Measurements from ENCODE around the gene EHHADH.

Gene EHHADH

DNA sequence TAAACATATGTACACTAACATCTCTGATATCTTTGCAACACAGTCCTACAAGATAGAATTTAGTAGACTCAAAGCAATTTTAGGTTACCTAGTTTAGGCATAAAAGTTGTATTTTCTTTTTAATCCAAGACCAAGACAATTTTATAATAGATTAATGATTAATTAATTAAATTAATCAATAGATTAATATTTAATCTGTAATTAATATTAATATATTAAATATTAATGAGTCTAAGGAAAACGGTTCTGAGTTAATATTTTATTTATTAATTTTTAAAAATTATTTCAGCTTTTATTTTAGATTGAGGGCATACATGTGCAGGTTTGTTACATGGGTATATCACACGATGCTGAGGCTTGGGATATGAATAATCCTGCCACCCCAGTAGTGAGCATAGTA lies 49.0 kb downstream of the EHHADH start:
- H3K4me3 ChIP-seq (ENCODE audit: low read length) = no peak overlapping the region
- H3K23ac ChIP-seq (ENCODE audit: low read length) = no peak overlapping the region
- no peak overlapping the region for H2BK15ac ChIP-seq (replicated peaks; ENCODE audit: low read depth)
- no peaks in the 10 kb centered on the region for H3K36me3 ChIP-seq (ENCODE audit: control insufficient read depth, insufficient read depth, low read length)
- no peak overlapping the region for H2BK120ac ChIP-seq (ENCODE audit: low read depth, low read length)
- no peak overlapping the region for H3K56ac ChIP-seq (ENCODE audit: low read length)
- H3K27ac ChIP-seq (ENCODE audit: low read depth, low read length) = no peak overlapping the region
- 100% methylated on average over 1 of the region's 2 CpGs for WGBS (ENCODE audit: extremely low coverage, insufficient coverage, low lambda C conversion rate)
- no peaks in the 10 kb centered on the region for H3K27me3 ChIP-seq (ENCODE audit: insufficient read depth, low read length, poor library complexity)
- H2BK5ac ChIP-seq (ENCODE audit: low read length) = no peak overlapping the region
- no peak overlapping the region for H3K4ac ChIP-seq (ENCODE audit: low read depth, low read length)
- no peak overlapping the region for H3K4me2 ChIP-seq (ENCODE audit: low read length)
- H3K9ac ChIP-seq (ENCODE audit: low read length) = no peak overlapping the region
- no peaks in the 10 kb centered on the region for H3K79me1 ChIP-seq (ENCODE audit: low read length)
- DNase-seq = no peak
- H3K18ac ChIP-seq (ENCODE audit: low read length) = no peak overlapping the region
- no peaks in the 10 kb centered on the region for H3K4me1 ChIP-seq (ENCODE audit: control insufficient read depth, low read depth, low read length)
- no peaks in the 10 kb centered on the region for H3K79me2 ChIP-seq (ENCODE audit: control insufficient read depth, insufficient read depth, low read length)
- H4K8ac ChIP-seq (ENCODE audit: low read depth, low read length) = no peak overlapping the region
- H4K5ac ChIP-seq (ENCODE audit: low read length) = no peak overlapping the region
- H2AK5ac ChIP-seq (ENCODE audit: low read length) = no peak overlapping the region

DNA sequence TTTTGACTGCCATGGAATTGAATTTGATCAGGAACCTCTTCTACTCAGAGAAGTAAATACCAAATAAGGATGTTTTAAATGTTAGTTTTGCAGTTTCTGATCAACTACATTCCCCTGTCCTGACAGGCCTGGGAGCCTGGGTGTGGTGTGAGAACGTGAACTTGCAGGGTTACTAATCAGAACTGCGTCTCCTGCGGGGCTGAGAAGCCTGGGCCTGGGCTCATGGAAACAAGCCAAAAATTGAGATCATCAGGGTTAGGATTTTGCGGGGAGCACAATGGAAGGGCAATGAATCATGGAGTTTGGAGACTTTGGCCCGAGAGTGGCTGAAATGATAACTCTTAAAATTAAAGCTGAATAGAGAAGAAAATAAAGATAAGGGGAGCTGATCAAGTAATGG lies 53.2 kb downstream of the EHHADH start:
- WGBS (ENCODE audit: extremely low coverage, insufficient coverage, low lambda C conversion rate) = no CpG with 5 or more reads among the region's 5 CpGs

DNA sequence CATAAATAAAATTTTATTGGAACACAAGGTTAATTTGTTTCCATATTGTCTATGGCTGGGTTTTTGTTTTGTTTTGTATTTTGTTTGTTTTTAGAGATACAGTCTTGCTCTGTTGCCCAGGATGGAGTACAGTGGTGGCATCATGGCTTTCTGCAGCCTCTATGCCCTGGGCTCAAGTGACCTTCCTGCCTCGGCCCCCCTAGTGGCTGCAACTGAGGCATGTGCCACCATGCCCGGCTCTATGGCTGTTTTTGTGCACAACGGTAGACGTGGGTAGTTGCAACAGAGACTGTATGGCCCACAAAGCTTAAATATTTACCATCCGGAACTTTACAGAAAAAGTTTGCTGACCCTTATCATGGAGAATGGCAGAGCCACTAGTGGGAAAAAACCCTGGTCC lies 54.2 kb downstream of the EHHADH start:
- Histone ChIP-seq H3K79me1 (ENCODE audit: low read length) (no peaks in the 10 kb centered on the region), H3K18ac (ENCODE audit: low read length) (no peak overlapping the region), H3K79me2 (ENCODE audit: control insufficient read depth, insufficient read depth, low read length) (no peaks in the 10 kb centered on the region), H3K4me1 (ENCODE audit: control insufficient read depth, low read depth, low read length) (no peaks in the 10 kb centered on the region), H3K4ac (ENCODE audit: low read depth, low read length) (no peak overlapping the region), H2AK5ac (ENCODE audit: low read length) (no peak overlapping the region), H3K36me3 (ENCODE audit: control insufficient read depth, insufficient read depth, low read length) (no peaks in the 10 kb centered on the region), H3K9ac (ENCODE audit: low read length) (no peak overlapping the region), H3K4me2 (ENCODE audit: low read length) (no peak overlapping the region), H4K5ac (ENCODE audit: low read length) (no peak overlapping the region), H4K8ac (ENCODE audit: low read depth, low read length) (no peak overlapping the region), H3K27ac (ENCODE audit: low read depth, low read length) (no peak overlapping the region), H3K23ac (ENCODE audit: low read length) (no peak overlapping the region), H3K56ac (ENCODE audit: low read length) (no peak overlapping the region), H3K4me3 (ENCODE audit: low read length) (no peak overlapping the region), H2BK5ac (ENCODE audit: low read length) (no peak overlapping the region), H2BK120ac (ENCODE audit: low read depth, low read length) (no peak overlapping the region), H3K27me3 (ENCODE audit: insufficient read depth, low read length, poor library complexity) (no peaks in the 10 kb centered on the region), H2BK15ac (replicated peaks; ENCODE audit: low read depth) (no peak overlapping the region)
- no CpG with 5 or more reads among the region's 5 CpGs for WGBS (ENCODE audit: extremely low coverage, insufficient coverage, low lambda C conversion rate)
- DNase-seq = peak; percentile 3

More for the DNA sequence above, 53.2 kb downstream of the EHHADH start:
- H3K79me2 ChIP-seq (ENCODE audit: control insufficient read depth, insufficient read depth, low read length) = no peaks in the 10 kb centered on the region
- no peaks in the 10 kb centered on the region for H3K36me3 ChIP-seq (ENCODE audit: control insufficient read depth, insufficient read depth, low read length)
- no peak overlapping the region for H3K18ac ChIP-seq (ENCODE audit: low read length)
- H4K8ac ChIP-seq (ENCODE audit: low read depth, low read length) = no peak overlapping the region
- H3K27me3 ChIP-seq (ENCODE audit: insufficient read depth, low read length, poor library complexity) = no peaks in the 10 kb centered on the region
- no peaks in the 10 kb centered on the region for H3K79me1 ChIP-seq (ENCODE audit: low read length)
- H2BK5ac ChIP-seq (ENCODE audit: low read length) = no peak overlapping the region
- DNase-seq = no peak
- H2BK15ac ChIP-seq (replicated peaks; ENCODE audit: low read depth) = no peak overlapping the region
- H3K4ac ChIP-seq (ENCODE audit: low read depth, low read length) = no peak overlapping the region
- no peak overlapping the region for H3K9ac ChIP-seq (ENCODE audit: low read length)
- no peak overlapping the region for H2BK120ac ChIP-seq (ENCODE audit: low read depth, low read length)
- no peak overlapping the region for H3K4me2 ChIP-seq (ENCODE audit: low read length)
- no peak overlapping the region for H3K4me3 ChIP-seq (ENCODE audit: low read length)
- no peak overlapping the region for H3K27ac ChIP-seq (ENCODE audit: low read depth, low read length)
- no peak overlapping the region for H3K23ac ChIP-seq (ENCODE audit: low read length)
- no peaks in the 10 kb centered on the region for H3K4me1 ChIP-seq (ENCODE audit: control insufficient read depth, low read depth, low read length)
- no peak overlapping the region for H4K5ac ChIP-seq (ENCODE audit: low read length)
- H3K56ac ChIP-seq (ENCODE audit: low read length) = no peak overlapping the region
- no peak overlapping the region for H2AK5ac ChIP-seq (ENCODE audit: low read length)

DNA sequence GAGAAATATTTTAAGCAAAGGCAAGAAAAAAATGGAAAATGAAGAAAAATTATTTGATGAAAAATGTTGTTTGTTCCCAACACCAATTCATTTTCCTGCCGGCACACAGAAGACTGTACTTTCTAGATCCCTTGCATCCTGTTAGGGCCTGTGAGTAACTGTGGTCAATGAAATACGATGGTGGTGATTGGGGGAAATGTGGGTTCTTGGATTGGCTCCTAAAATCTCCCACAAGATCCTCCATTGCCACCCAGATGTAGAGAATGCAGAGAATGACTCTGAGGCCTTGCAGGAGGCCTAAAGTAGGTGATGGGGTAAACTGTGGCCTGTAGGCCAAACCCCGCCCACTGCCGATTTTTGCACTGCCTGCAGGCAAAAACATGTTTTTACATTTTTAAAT lies 54.6 kb downstream of the EHHADH start:
- Histone ChIP-seq H3K27me3 (ENCODE audit: insufficient read depth, low read length, poor library complexity) (no peaks in the 10 kb centered on the region), H2AK5ac (ENCODE audit: low read length) (no peak overlapping the region), H2BK15ac (replicated peaks; ENCODE audit: low read depth) (no peak overlapping the region), H3K18ac (ENCODE audit: low read length) (no peak overlapping the region), H3K23ac (ENCODE audit: low read length) (no peak overlapping the region), H3K36me3 (ENCODE audit: control insufficient read depth, insufficient read depth, low read length) (no peaks in the 10 kb centered on the region), H3K9ac (ENCODE audit: low read length) (no peak overlapping the region), H3K27ac (ENCODE audit: low read depth, low read length) (no peak overlapping the region), H4K5ac (ENCODE audit: low read length) (no peak overlapping the region), H2BK5ac (ENCODE audit: low read length) (no peak overlapping the region), H3K4me2 (ENCODE audit: low read length) (no peak overlapping the region), H3K56ac (ENCODE audit: low read length) (no peak overlapping the region), H3K4me1 (ENCODE audit: control insufficient read depth, low read depth, low read length) (no peaks in the 10 kb centered on the region), H3K79me2 (ENCODE audit: control insufficient read depth, insufficient read depth, low read length) (no peaks in the 10 kb centered on the region), H4K8ac (ENCODE audit: low read depth, low read length) (no peak overlapping the region), H3K4me3 (ENCODE audit: low read length) (no peak overlapping the region), H2BK120ac (ENCODE audit: low read depth, low read length) (no peak overlapping the region), H3K4ac (ENCODE audit: low read depth, low read length) (no peak overlapping the region), H3K79me1 (ENCODE audit: low read length) (no peaks in the 10 kb centered on the region)
- DNase-seq = no peak
- WGBS (ENCODE audit: extremely low coverage, insufficient coverage, low lambda C conversion rate) = no CpG with 5 or more reads among the region's 4 CpGs

DNA sequence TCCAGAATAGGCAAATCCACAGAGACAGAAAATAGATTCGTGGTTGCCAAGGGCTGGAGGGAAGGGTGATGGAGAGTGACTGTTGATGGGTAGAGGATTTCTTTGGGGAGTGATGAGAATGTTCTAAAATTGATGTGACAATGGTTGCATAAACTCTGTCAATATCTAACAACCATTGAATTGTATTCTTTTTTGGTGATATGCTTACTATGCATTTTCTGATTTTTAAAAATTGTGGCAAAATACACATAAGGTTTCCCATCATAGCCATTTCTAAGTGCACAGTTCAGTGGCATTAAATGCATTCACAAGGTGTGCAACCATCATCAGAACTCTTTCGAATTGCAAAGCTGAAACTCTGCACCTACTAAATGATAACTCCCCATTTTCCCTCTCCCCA lies 56.8 kb downstream of the EHHADH start:
- no peak overlapping the region for H3K4me2 ChIP-seq (ENCODE audit: low read length)
- no peak overlapping the region for H3K27ac ChIP-seq (ENCODE audit: low read depth, low read length)
- no peak overlapping the region for H4K5ac ChIP-seq (ENCODE audit: low read length)
- H3K4me3 ChIP-seq (ENCODE audit: low read length) = no peak overlapping the region
- H3K4me1 ChIP-seq (ENCODE audit: control insufficient read depth, low read depth, low read length) = no peaks in the 10 kb centered on the region
- H2BK15ac ChIP-seq (replicated peaks; ENCODE audit: low read depth) = no peak overlapping the region
- no CpG with 5 or more reads among the region's 2 CpGs for WGBS (ENCODE audit: extremely low coverage, insufficient coverage, low lambda C conversion rate)
- no peak overlapping the region for H2AK5ac ChIP-seq (ENCODE audit: low read length)
- H3K18ac ChIP-seq (ENCODE audit: low read length) = no peak overlapping the region
- H4K8ac ChIP-seq (ENCODE audit: low read depth, low read length) = no peak overlapping the region
- H3K79me2 ChIP-seq (ENCODE audit: control insufficient read depth, insufficient read depth, low read length) = no peaks in the 10 kb centered on the region
- H3K79me1 ChIP-seq (ENCODE audit: low read length) = no peaks in the 10 kb centered on the region
- no peak overlapping the region for H2BK120ac ChIP-seq (ENCODE audit: low read depth, low read length)
- H3K23ac ChIP-seq (ENCODE audit: low read length) = no peak overlapping the region
- no peak for DNase-seq
- H3K4ac ChIP-seq (ENCODE audit: low read depth, low read length) = no peak overlapping the region
- no peaks in the 10 kb centered on the region for H3K27me3 ChIP-seq (ENCODE audit: insufficient read depth, low read length, poor library complexity)
- H3K56ac ChIP-seq (ENCODE audit: low read length) = no peak overlapping the region
- H3K36me3 ChIP-seq (ENCODE audit: control insufficient read depth, insufficient read depth, low read length) = no peaks in the 10 kb centered on the region
- no peak overlapping the region for H3K9ac ChIP-seq (ENCODE audit: low read length)
- no peak overlapping the region for H2BK5ac ChIP-seq (ENCODE audit: low read length)

DNA sequence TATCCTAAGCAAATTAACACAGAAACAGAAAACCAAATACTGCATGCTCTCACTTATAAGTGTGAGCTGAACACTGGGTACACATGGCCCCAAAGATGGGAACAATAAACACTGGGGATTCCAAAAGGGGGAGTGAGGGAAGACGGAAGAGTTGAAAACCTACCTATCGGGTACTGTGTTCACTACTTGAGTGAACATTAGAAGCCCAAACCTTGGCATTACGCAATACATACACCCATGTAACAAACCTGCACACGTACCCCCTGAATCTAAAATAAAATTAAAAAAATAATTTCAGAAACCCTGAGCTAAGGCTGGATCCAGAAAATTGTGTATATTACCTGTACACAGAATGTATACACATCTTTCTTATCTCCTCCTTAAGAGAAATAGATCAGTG lies 58.2 kb downstream of the EHHADH start:
- Histone ChIP-seq H3K4me2 (ENCODE audit: low read length) (no peak overlapping the region), H3K79me2 (ENCODE audit: control insufficient read depth, insufficient read depth, low read length) (no peaks in the 10 kb centered on the region), H3K27ac (ENCODE audit: low read depth, low read length) (no peak overlapping the region), H2BK15ac (replicated peaks; ENCODE audit: low read depth) (no peak overlapping the region), H3K18ac (ENCODE audit: low read length) (no peak overlapping the region), H3K79me1 (ENCODE audit: low read length) (no peaks in the 10 kb centered on the region), H3K36me3 (ENCODE audit: control insufficient read depth, insufficient read depth, low read length) (no peaks in the 10 kb centered on the region), H3K4me1 (ENCODE audit: control insufficient read depth, low read depth, low read length) (no peaks in the 10 kb centered on the region), H3K23ac (ENCODE audit: low read length) (no peak overlapping the region), H3K4me3 (ENCODE audit: low read length) (no peak overlapping the region), H3K4ac (ENCODE audit: low read depth, low read length) (no peak overlapping the region), H4K8ac (ENCODE audit: low read depth, low read length) (no peak overlapping the region), H4K5ac (ENCODE audit: low read length) (no peak overlapping the region), H2BK5ac (ENCODE audit: low read length) (no peak overlapping the region), H3K56ac (ENCODE audit: low read length) (no peak overlapping the region), H3K27me3 (ENCODE audit: insufficient read depth, low read length, poor library complexity) (no peaks in the 10 kb centered on the region), H2AK5ac (ENCODE audit: low read length) (no peak overlapping the region), H3K9ac (ENCODE audit: low read length) (no peak overlapping the region), H2BK120ac (ENCODE audit: low read depth, low read length) (no peak overlapping the region)
- no CpG with 5 or more reads among the region's 4 CpGs for WGBS (ENCODE audit: extremely low coverage, insufficient coverage, low lambda C conversion rate)
- DNase-seq = no peak

All from mesendoderm (in vitro differentiated cells).